ENCODE results near the gene RAD51B.
A peak's percentile ranks its signal among the peaks of the same experiment; 100 is the strongest.

The RAD51B gene

GRCh38 chr14:68340262-68340661 lies 520.7 kb downstream of the RAD51B start:
- Mint-ChIP-seq H3K9me3 (peaks cover 2% of the 10 kb centered on the region), H3K4me3 (no peak overlapping the region), H3K27ac (peak overlapping the region; percentile 38), H3K27me3 (no peaks in the 10 kb centered on the region), H3K4me1 (peaks cover 46% of the 10 kb centered on the region), H3K36me3 (no peaks in the 10 kb centered on the region)
- DNase-seq (ENCODE audit: low spot score in 2 of 2), result no peak
- no peak for ATAC-seq (ENCODE audit: low read depth)

- peak; percentile 59 for ATAC-seq (ENCODE audit: low read depth)
- Mint-ChIP-seq H3K36me3 (peaks cover 4% of the 10 kb centered on the region), H3K27me3 (no peaks in the 10 kb centered on the region), H3K4me3 (no peak overlapping the region), H3K27ac (peak overlapping the region; percentile 43), H3K9me3 (peaks cover 2% of the 10 kb centered on the region), H3K4me1 (peaks cover 42% of the 10 kb centered on the region)
- no peak for DNase-seq (ENCODE audit: low spot score in 2 of 2)
These were observed 522.0 kb downstream of the RAD51B start for GRCh38 chr14:68341411-68342212.

- H3K27ac Mint-ChIP-seq, result peak overlapping the region; percentile 43
- ATAC-seq (ENCODE audit: low read depth), result no peak
- H3K4me1 Mint-ChIP-seq, result peaks cover 46% of the 10 kb centered on the region
These were observed 522.7 kb downstream of the RAD51B start for GRCh38 chr14:68342216-68342763.

GRCh38 chr14:68343534-68344118 lies 524.0 kb downstream of the RAD51B start:
- no peak for DNase-seq (ENCODE audit: low spot score in 2 of 2)
- no peak for ATAC-seq (ENCODE audit: low read depth)
- Mint-ChIP-seq H3K27me3 (no peaks in the 10 kb centered on the region), H3K9me3 (peaks cover 2% of the 10 kb centered on the region), H3K36me3 (peaks cover 9% of the 10 kb centered on the region), H3K4me3 (no peak overlapping the region), H3K4me1 (peaks cover 36% of the 10 kb centered on the region), H3K27ac (peak overlapping the region; percentile 72)

More at GRCh38 chr14:68342216-68342763, 522.7 kb downstream of the RAD51B start:
- Mint-ChIP-seq H3K27me3 (no peaks in the 10 kb centered on the region), H3K36me3 (peaks cover 7% of the 10 kb centered on the region), H3K4me3 (no peak overlapping the region), H3K9me3 (peaks cover 2% of the 10 kb centered on the region)
- no peak for DNase-seq (ENCODE audit: low spot score in 2 of 2)

- H3K27ac Mint-ChIP-seq, result no peak overlapping the region
- no peaks in the 10 kb centered on the region for H3K27me3 Mint-ChIP-seq
- peaks cover 9% of the 10 kb centered on the region for H3K36me3 Mint-ChIP-seq
- DNase-seq (ENCODE audit: low spot score in 2 of 2) (no peak), ATAC-seq (ENCODE audit: low read depth) (no peak)
- peaks cover 26% of the 10 kb centered on the region for H3K4me1 Mint-ChIP-seq
- no peak overlapping the region for H3K4me3 Mint-ChIP-seq
- peaks cover 2% of the 10 kb centered on the region for H3K9me3 Mint-ChIP-seq
These were observed 526.2 kb downstream of the RAD51B start for GRCh38 chr14:68345738-68346137.

- Mint-ChIP-seq H3K27me3 (no peaks in the 10 kb centered on the region), H3K4me3 (no peak overlapping the region), H3K36me3 (peaks cover 11% of the 10 kb centered on the region), H3K27ac (no peak overlapping the region), H3K4me1 (peaks cover 23% of the 10 kb centered on the region), H3K9me3 (peaks cover 2% of the 10 kb centered on the region)
- ATAC-seq (ENCODE audit: low read depth) (no peak), DNase-seq (ENCODE audit: low spot score in 2 of 2) (no peak)
These were observed 527.2 kb downstream of the RAD51B start for GRCh38 chr14:68346556-68347343.

- no peak overlapping the region for H3K27ac Mint-ChIP-seq
- H3K4me1 Mint-ChIP-seq, result peaks cover 13% of the 10 kb centered on the region
- ATAC-seq (ENCODE audit: low read depth) (no peak), DNase-seq (ENCODE audit: low spot score in 2 of 2) (no peak)
- H3K36me3 Mint-ChIP-seq, result peaks cover 11% of the 10 kb centered on the region
- H3K9me3 Mint-ChIP-seq, result peaks cover under 1% of the 10 kb centered on the region
- H3K4me3 Mint-ChIP-seq, result no peak overlapping the region
- H3K27me3 Mint-ChIP-seq, result no peaks in the 10 kb centered on the region
These were observed 530.5 kb downstream of the RAD51B start for GRCh38 chr14:68349900-68350629.

- H3K4me3 Mint-ChIP-seq, result no peak overlapping the region
- no peak overlapping the region for H3K27ac Mint-ChIP-seq
- H3K36me3 Mint-ChIP-seq, result peaks cover 11% of the 10 kb centered on the region
- no peak for ATAC-seq (ENCODE audit: low read depth)
- DNase-seq (ENCODE audit: low spot score in 2 of 2), result no peak
- H3K9me3 Mint-ChIP-seq, result no peaks in the 10 kb centered on the region
- H3K27me3 Mint-ChIP-seq, result no peaks in the 10 kb centered on the region
- peaks cover 22% of the 10 kb centered on the region for H3K4me1 Mint-ChIP-seq
These were observed 535.8 kb downstream of the RAD51B start for GRCh38 chr14:68355415-68355814.

GRCh38 chr14:68357777-68358176 lies 538.2 kb downstream of the RAD51B start:
- Mint-ChIP-seq H3K27me3 (no peaks in the 10 kb centered on the region), H3K36me3 (peaks cover 9% of the 10 kb centered on the region), H3K27ac (no peak overlapping the region), H3K4me1 (peaks cover 27% of the 10 kb centered on the region), H3K9me3 (no peaks in the 10 kb centered on the region), H3K4me3 (no peak overlapping the region)
- ATAC-seq (ENCODE audit: low read depth) (no peak), DNase-seq (ENCODE audit: low spot score in 2 of 2) (no peak)

GRCh38 chr14:68358500-68358899 lies 538.9 kb downstream of the RAD51B start:
- Mint-ChIP-seq H3K4me3 (no peak overlapping the region), H3K4me1 (peaks cover 32% of the 10 kb centered on the region), H3K27me3 (no peaks in the 10 kb centered on the region), H3K27ac (no peak overlapping the region), H3K9me3 (no peaks in the 10 kb centered on the region), H3K36me3 (peaks cover 9% of the 10 kb centered on the region)
- ATAC-seq (ENCODE audit: low read depth), result no peak
- no peak for DNase-seq (ENCODE audit: low spot score in 2 of 2)

GRCh38 chr14:68359022-68359836 lies 539.6 kb downstream of the RAD51B start:
- Mint-ChIP-seq H3K36me3 (peaks cover 9% of the 10 kb centered on the region), H3K9me3 (no peaks in the 10 kb centered on the region), H3K4me3 (peak overlapping the region; percentile 28), H3K4me1 (peaks cover 39% of the 10 kb centered on the region), H3K27me3 (no peaks in the 10 kb centered on the region), H3K27ac (peak overlapping the region; percentile 81)
- DNase-seq (ENCODE audit: low spot score in 2 of 2) (no peak), ATAC-seq (ENCODE audit: low read depth) (peak; percentile 44)

- Mint-ChIP-seq H3K4me3 (peak overlapping the region; percentile 35), H3K4me1 (peaks cover 45% of the 10 kb centered on the region), H3K27me3 (no peaks in the 10 kb centered on the region), H3K27ac (peak overlapping the region; percentile 81), H3K9me3 (no peaks in the 10 kb centered on the region), H3K36me3 (peaks cover 9% of the 10 kb centered on the region)
- no peak for DNase-seq (ENCODE audit: low spot score in 2 of 2)
- ATAC-seq (ENCODE audit: low read depth), result peak; percentile 31
These were observed 540.4 kb downstream of the RAD51B start for GRCh38 chr14:68359837-68360552.

All from memory B cell (primary cell).